ENCODE measurements around the gene ADCY5. TPM values are rescaled to one million over a fixed set of nuclear protein-coding genes. Genes with fewer than 3 reads are reported as not detected.
A peak's percentile ranks its signal among the peaks of the same experiment; 100 is the strongest.

Gene ADCY5
- total RNA-seq, 1 experiment from 2014 or later = not detected

- no peak for DNase-seq
These were observed 4.1 kb downstream of the ADCY5 start for GRCh38 chr3:123444744-123445143.

GRCh38 chr3:123444023-123444422 lies 4.9 kb downstream of the ADCY5 start:
- Histone ChIP-seq H3K4me3 (no peak overlapping the region), H3K27me3 (peaks cover 55% of the 10 kb centered on the region)
- DNase-seq = no peak

More at GRCh38 chr3:123444744-123445143, 4.1 kb downstream of the ADCY5 start:
- Histone ChIP-seq H3K36me3 (no peaks in the 10 kb centered on the region), H3K9me3 (no peaks in the 10 kb centered on the region), H3K4me3 (no peak overlapping the region), H3K27me3 (peaks cover 55% of the 10 kb centered on the region)

GRCh38 chr3:123442908-123443307 lies 6.0 kb downstream of the ADCY5 start:
- Histone ChIP-seq H3K36me3 (no peaks in the 10 kb centered on the region), H3K9me3 (no peaks in the 10 kb centered on the region), H3K27me3 (peaks cover 52% of the 10 kb centered on the region), H3K4me3 (no peak overlapping the region)
- no peak for DNase-seq

More at GRCh38 chr3:123444023-123444422, 4.9 kb downstream of the ADCY5 start:
- Histone ChIP-seq H3K36me3 (no peaks in the 10 kb centered on the region), H3K9me3 (no peaks in the 10 kb centered on the region)

GRCh38 chr3:123442125-123442524 lies 6.8 kb downstream of the ADCY5 start:
- no peaks in the 10 kb centered on the region for H3K36me3 ChIP-seq
- H3K27me3 ChIP-seq = peaks cover 50% of the 10 kb centered on the region
- DNase-seq = no peak
- no peaks in the 10 kb centered on the region for H3K9me3 ChIP-seq
- no peak overlapping the region for H3K4me3 ChIP-seq

- Histone ChIP-seq H3K36me3 (no peaks in the 10 kb centered on the region), H3K27me3 (peaks cover 32% of the 10 kb centered on the region), H3K4me3 (no peak overlapping the region), H3K9me3 (no peaks in the 10 kb centered on the region)
- no peak for DNase-seq
These were observed 8.9 kb downstream of the ADCY5 start for GRCh38 chr3:123439806-123440580.

- H3K27me3 ChIP-seq = peaks cover 18% of the 10 kb centered on the region
- no peaks in the 10 kb centered on the region for H3K9me3 ChIP-seq
- no peak overlapping the region for H3K4me3 ChIP-seq
- no peak for DNase-seq
- no peaks in the 10 kb centered on the region for H3K36me3 ChIP-seq
These were observed 15.9 kb downstream of the ADCY5 start for GRCh38 chr3:123432832-123433523.

- H3K9me3 ChIP-seq = no peaks in the 10 kb centered on the region
- no peaks in the 10 kb centered on the region for H3K36me3 ChIP-seq
- DNase-seq = no peak
- peaks cover 22% of the 10 kb centered on the region for H3K27me3 ChIP-seq
- H3K4me3 ChIP-seq = no peak overlapping the region
These were observed 17.1 kb downstream of the ADCY5 start for GRCh38 chr3:123431658-123432324.

- H3K4me3 ChIP-seq = no peak overlapping the region
- DNase-seq = no peak
- no peaks in the 10 kb centered on the region for H3K9me3 ChIP-seq
- peaks cover 22% of the 10 kb centered on the region for H3K27me3 ChIP-seq
- H3K36me3 ChIP-seq = no peaks in the 10 kb centered on the region
These were observed 17.8 kb downstream of the ADCY5 start for GRCh38 chr3:123431007-123431657.

GRCh38 chr3:123430266-123430665 lies 18.6 kb downstream of the ADCY5 start:
- Histone ChIP-seq H3K36me3 (no peaks in the 10 kb centered on the region), H3K4me3 (no peak overlapping the region), H3K27me3 (peaks cover 22% of the 10 kb centered on the region), H3K9me3 (no peaks in the 10 kb centered on the region)
- no peak for DNase-seq

- no peaks in the 10 kb centered on the region for H3K36me3 ChIP-seq
- no peak for DNase-seq
- H3K27me3 ChIP-seq = peaks cover 22% of the 10 kb centered on the region
- no peak overlapping the region for H3K4me3 ChIP-seq
- no peaks in the 10 kb centered on the region for H3K9me3 ChIP-seq
These were observed 19.3 kb downstream of the ADCY5 start for GRCh38 chr3:123429362-123430125.

GRCh38 chr3:123424999-123425712 lies 23.7 kb downstream of the ADCY5 start:
- Histone ChIP-seq H3K36me3 (no peaks in the 10 kb centered on the region), H3K27me3 (peaks cover 22% of the 10 kb centered on the region), H3K4me3 (no peak overlapping the region), H3K9me3 (no peaks in the 10 kb centered on the region)
- peak; percentile 43 for DNase-seq

GRCh38 chr3:123424321-123424998 lies 24.4 kb downstream of the ADCY5 start:
- peaks cover 22% of the 10 kb centered on the region for H3K27me3 ChIP-seq
- DNase-seq = peak; percentile 28
- H3K9me3 ChIP-seq = no peaks in the 10 kb centered on the region
- no peaks in the 10 kb centered on the region for H3K36me3 ChIP-seq
- no peak overlapping the region for H3K4me3 ChIP-seq

- H3K4me3 ChIP-seq = no peak overlapping the region
- peaks cover 17% of the 10 kb centered on the region for H3K27me3 ChIP-seq
- H3K36me3 ChIP-seq = no peaks in the 10 kb centered on the region
- no peaks in the 10 kb centered on the region for H3K9me3 ChIP-seq
- DNase-seq = no peak
These were observed 25.1 kb downstream of the ADCY5 start for GRCh38 chr3:123423806-123424205.

- H3K9me3 ChIP-seq = no peaks in the 10 kb centered on the region
- H3K27me3 ChIP-seq = peaks cover 9% of the 10 kb centered on the region
- DNase-seq = peak; percentile 52
- no peak overlapping the region for H3K4me3 ChIP-seq
- no peaks in the 10 kb centered on the region for H3K36me3 ChIP-seq
These were observed 25.9 kb downstream of the ADCY5 start for GRCh38 chr3:123423031-123423430.

GRCh38 chr3:123422457-123422856 lies 26.4 kb downstream of the ADCY5 start:
- Histone ChIP-seq H3K27me3 (peaks cover 3% of the 10 kb centered on the region; the same call in 1 of the 2 replicates), H3K36me3 (no peaks in the 10 kb centered on the region), H3K4me3 (no peak overlapping the region), H3K9me3 (no peaks in the 10 kb centered on the region)
- DNase-seq = no peak

All from MG63 (cell line).